Measurements from ENCODE around the gene RANBP1. TPM values are rescaled to one million over a fixed set of nuclear protein-coding genes. Genes with fewer than 3 reads are reported as not detected.

Gene RANBP1
- total and polyA plus RNA-seq, 2 of the 8 experiments (the other 6 are each of a cell fraction or from before 2014, with no cell fraction given), result 343 to 484 TPM

- POLR2A ChIA-PET (ENCODE audit: partially characterized antibody), result interaction anchor here (1.9 to 2.8 kb wide), 3 partner anchors 15 to 26 kb away, joined by 10 to 14 read pairs (median 11); partner anchors contain the start of gene TRMT2A
- no peak overlapping the region for H3K9ac ChIP-seq (replicated peaks in 1 of 4; ENCODE audit: extremely low read depth in 1 of 4, low read depth in 3 of 4, low read length in 3 of 4)
- H2BK5ac ChIP-seq (ENCODE audit: low read depth, low read length), result no peak overlapping the region
- WGBS, 2 experiments (ENCODE audit: extremely low coverage in 1 of 2, insufficient coverage in 1 of 2, insufficient read length in 1 of 2, insufficient replicate concordance in 2 of 2, low coverage in 1 of 2, low lambda C conversion rate in 2 of 2, missing lambda C conversion rate in 1 of 2), result 92% methylated on average over 17 of the region's 22 CpGs; no CpG with 5 or more reads in 1 of the 2 experiments
- no peaks in the 10 kb centered on the region for H3K9me3 ChIP-seq (ENCODE audit: insufficient read depth in 2 of 2, low read depth in 1 of 2, low read length in 1 of 2)
- H3K56ac ChIP-seq (replicated peaks; ENCODE audit: insufficient read length, low read depth, low read length), result no peak overlapping the region
- CTCF ChIA-PET (ENCODE audit: partially characterized antibody), result interaction anchor here (0.7 kb wide), 1 partner anchor 9 kb away, joined by 3 read pairs; no protein-coding TSS in a partner anchor
- H3K79me1 ChIP-seq (ENCODE audit: low read depth, low read length), result no peaks in the 10 kb centered on the region
- H3K23me2 ChIP-seq (ENCODE audit: low read depth, low read length), result no peaks in the 10 kb centered on the region
- TF ChIP-seq KDM4A (IDR thresholded peaks at IDR 0.05; ENCODE audit: low read depth, low read length, severe bottlenecking), result no peak
- no peak for TF ChIP-seq SAP30 (IDR thresholded peaks at IDR 0.05; ENCODE audit: insufficient read depth, insufficient replicate concordance, low read length)
- TF ChIP-seq CBX5 (IDR thresholded peaks at IDR 0.05; ENCODE audit: low read depth, low read length), result no peak
- no peak for TF ChIP-seq PHF8 (conservative IDR thresholded peaks at IDR 0.05; ENCODE audit: low read depth, low read length)
- TF ChIP-seq KDM5A (IDR thresholded peaks at IDR 0.05; ENCODE audit: low read length), result no peak
- no peak for TF ChIP-seq USF2 (IDR thresholded peaks at IDR 0.05; ENCODE audit: low read length)
- no peak for TF ChIP-seq ZNF274 (IDR thresholded peaks at IDR 0.05; ENCODE audit: borderline replicate concordance, extremely low read depth, low read length)
- no peak overlapping the region for H3K14ac ChIP-seq (ENCODE audit: insufficient read length)
- no peak overlapping the region for H3K27ac ChIP-seq (ENCODE audit: low read depth, low read length)
- H3K27me3 ChIP-seq (replicated peaks in 1 of 4; ENCODE audit: control insufficient read depth in 3 of 4, extremely low read depth in 1 of 4, insufficient read depth in 3 of 4, low read length in 3 of 4), result no peaks in the 10 kb centered on the region
- H2AK5ac ChIP-seq (ENCODE audit: low read depth, low read length), result no peak overlapping the region
- no peak overlapping the region for H2AFZ ChIP-seq (ENCODE audit: low read length)
- no peak overlapping the region for H2BK120ac ChIP-seq (replicated peaks; ENCODE audit: low read depth, low read length)
- FAIRE-seq (no peak), DNase-seq (ENCODE audit: low read depth in 1 of 2, low spot score in 2 of 2) (no peak)
- no peak overlapping the region for H3K4ac ChIP-seq (replicated peaks; ENCODE audit: insufficient read length, low read depth, low read length)
- no peak overlapping the region for H2BK20ac ChIP-seq (ENCODE audit: low read length)
- H4K5ac ChIP-seq (ENCODE audit: insufficient read length, low read depth, low read length), result no peak overlapping the region
- no peaks in the 10 kb centered on the region for H3K79me2 ChIP-seq (ENCODE audit: control insufficient read depth in 1 of 2, insufficient read depth in 2 of 2, low read length in 2 of 2)
- H4K91ac ChIP-seq (replicated peaks; ENCODE audit: insufficient read length, low read length), result no peak overlapping the region
- H3K4me3 ChIP-seq (ENCODE audit: extremely low read depth in 1 of 4, insufficient read depth in 2 of 4, low read depth in 3 of 4, low read length in 4 of 4), result no peak overlapping the region
- no peak overlapping the region for H3K4me2 ChIP-seq (ENCODE audit: insufficient read depth in 1 of 2, low read depth in 2 of 2, low read length in 2 of 2)
- H2BK15ac ChIP-seq (ENCODE audit: low read length), result no peak overlapping the region
- H4K20me1 ChIP-seq (replicated peaks in 1 of 2; ENCODE audit: control insufficient read depth in 1 of 2, insufficient read depth in 2 of 2, low read length in 2 of 2), result peaks cover 0 to 2% of the 10 kb centered on the region in 2 experiments
- peaks cover 0 to 6% (median 0%) of the 10 kb centered on the region in 4 experiments; a peak in 1 of 8 replicates for H3K36me3 ChIP-seq (ENCODE audit: control insufficient read depth in 2 of 4, insufficient read depth in 4 of 4, low read length in 3 of 4)
- H4K8ac ChIP-seq (ENCODE audit: extremely low read depth, insufficient read depth, low read length), result no peak overlapping the region; the same call in 1 of the 2 replicates
- no peak overlapping the region for H2BK12ac ChIP-seq (ENCODE audit: low read depth, low read length)
- no peak overlapping the region for H3K23ac ChIP-seq (ENCODE audit: insufficient read length)
- H3K4me1 ChIP-seq (replicated peaks in 1 of 4; ENCODE audit: control insufficient read depth in 3 of 4, insufficient read depth in 4 of 4, low read length in 3 of 4), result no peaks in the 10 kb centered on the region
- no peak overlapping the region for H3K18ac ChIP-seq (ENCODE audit: extremely low read depth, low read length)
These were observed 29.4 kb downstream of the RANBP1 start for GRCh38 chr22:20145206-20145831.

Measured in H1 (cell line).